Measurements from ENCODE around the gene PRRG2.

DNA sequence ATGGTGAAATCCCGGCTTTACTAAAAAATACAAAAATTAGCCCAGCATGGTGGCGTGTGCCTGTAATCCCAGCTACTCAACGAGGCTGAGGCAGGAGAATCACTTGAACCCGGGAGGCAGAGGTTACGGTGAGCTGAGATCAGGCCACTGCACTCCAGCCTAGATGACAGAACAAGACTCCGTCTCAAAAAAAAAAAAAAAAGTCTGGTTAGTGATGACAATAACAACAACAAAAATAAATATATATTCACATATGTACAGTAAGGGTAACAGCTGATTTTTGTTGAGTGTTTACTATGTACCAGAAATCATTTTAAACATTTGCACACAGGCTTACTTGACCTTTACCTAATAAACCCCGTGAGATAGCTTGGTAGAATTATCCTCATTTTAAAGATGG, 35.8 kb downstream of the PRRG2 start:
- TF ChIP-seq, protein P1, sequence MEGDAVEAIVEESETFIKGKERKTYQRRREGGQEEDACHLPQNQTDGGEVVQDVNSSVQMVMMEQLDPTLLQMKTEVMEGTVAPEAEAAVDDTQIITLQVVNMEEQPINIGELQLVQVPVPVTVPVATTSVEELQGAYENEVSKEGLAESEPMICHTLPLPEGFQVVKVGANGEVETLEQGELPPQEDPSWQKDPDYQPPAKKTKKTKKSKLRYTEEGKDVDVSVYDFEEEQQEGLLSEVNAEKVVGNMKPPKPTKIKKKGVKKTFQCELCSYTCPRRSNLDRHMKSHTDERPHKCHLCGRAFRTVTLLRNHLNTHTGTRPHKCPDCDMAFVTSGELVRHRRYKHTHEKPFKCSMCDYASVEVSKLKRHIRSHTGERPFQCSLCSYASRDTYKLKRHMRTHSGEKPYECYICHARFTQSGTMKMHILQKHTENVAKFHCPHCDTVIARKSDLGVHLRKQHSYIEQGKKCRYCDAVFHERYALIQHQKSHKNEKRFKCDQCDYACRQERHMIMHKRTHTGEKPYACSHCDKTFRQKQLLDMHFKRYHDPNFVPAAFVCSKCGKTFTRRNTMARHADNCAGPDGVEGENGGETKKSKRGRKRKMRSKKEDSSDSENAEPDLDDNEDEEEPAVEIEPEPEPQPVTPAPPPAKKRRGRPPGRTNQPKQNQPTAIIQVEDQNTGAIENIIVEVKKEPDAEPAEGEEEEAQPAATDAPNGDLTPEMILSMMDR (IDR thresholded peaks at IDR 0.05) = no peak
- no peak for TF ChIP-seq POLR2A (IDR thresholded peaks at IDR 0.05)

All from sigmoid colon (tissue), 3 donors.